GM19043 (cell line): ENCODE results near the gene IGFBP3.

ENCODE experiments used
- ATAC-seq: cut with Tn5 transposase; IDR thresholded peaks from one replicate; pipeline ENCODE4 v1.9.1; 2021; ENCODE audit warnings: low read depth; ENCODE audit not compliant: unreplicated experiment

Gene IGFBP3

GRCh38 chr7:45893374-45893995 lies 27.6 kb downstream of the IGFBP3 start:
- no peak for ATAC-seq

DNA sequence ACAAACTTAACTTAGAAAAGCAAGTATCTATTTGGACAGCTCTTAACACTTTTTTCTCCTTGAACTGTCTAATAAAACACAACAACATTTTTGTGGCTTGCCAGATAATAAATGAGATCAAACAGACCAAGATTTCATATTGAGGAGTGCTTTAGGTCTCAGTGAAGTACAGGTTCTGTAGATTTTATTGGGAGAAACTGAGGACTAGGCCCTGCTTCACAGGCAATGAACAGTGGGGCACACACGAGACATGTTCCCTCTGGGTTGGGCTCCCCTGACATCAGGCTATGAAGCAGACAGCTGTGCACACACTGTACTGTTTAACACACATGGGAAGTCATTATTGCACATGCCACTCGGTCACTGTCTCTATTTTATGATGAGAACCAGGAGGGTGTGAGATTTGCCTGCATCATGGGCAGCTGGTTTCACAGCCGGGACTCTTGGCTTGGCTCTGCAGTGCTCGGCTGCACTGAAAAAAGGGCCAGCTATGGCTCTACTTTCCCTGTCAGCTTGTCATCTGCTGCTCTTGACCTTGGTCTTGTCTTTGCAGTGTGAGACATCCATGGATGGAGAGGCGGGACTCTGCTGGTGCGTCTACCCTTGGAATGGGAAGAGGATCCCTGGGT lies 28.6 kb downstream of the IGFBP3 start:
- no peak for ATAC-seq

DNA sequence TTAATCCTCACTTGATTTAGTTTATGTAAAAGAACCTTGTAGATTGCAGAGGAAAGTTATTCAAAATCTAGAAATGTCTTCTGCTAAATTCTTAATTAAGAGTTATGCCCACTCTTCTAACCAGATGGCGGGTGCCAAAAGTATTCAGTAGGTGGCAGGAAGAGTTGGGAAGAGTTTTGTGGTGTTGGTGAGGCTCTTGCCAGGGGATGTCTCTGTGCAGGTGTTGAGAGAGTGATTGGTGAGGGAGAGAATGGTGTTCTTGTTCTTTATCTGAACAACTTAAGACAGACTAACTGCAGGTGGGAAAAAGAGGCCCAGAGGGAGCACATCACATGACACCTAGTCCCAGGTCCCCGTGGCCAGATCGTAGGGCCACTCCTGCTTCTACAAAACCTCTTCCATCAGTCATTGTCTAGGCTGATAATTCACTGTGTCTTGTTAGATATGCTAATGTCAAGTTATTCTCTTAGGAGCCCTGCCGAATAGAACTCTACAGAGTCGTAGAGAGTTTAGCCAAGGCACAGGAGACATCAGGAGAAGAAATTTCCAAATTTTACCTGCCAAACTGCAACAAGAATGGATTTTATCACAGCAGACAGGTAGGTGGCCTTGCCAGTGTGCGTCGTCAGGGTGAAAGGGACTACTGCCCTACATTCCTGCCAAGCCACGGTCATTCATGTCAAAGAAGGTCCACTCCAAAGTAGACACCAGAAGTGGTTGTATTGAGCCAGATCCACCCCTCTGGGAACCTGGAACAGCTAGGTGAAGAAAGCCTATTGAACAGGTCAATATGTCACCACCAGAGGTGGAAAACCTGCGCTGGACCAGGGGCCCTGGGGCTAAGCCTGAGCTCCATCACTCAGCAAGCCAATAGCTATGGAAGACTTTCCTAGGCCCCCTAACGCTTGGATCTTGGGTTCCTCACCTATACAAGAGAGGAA lies 29.3 kb downstream of the IGFBP3 start:
- ATAC-seq, result no peak

DNA sequence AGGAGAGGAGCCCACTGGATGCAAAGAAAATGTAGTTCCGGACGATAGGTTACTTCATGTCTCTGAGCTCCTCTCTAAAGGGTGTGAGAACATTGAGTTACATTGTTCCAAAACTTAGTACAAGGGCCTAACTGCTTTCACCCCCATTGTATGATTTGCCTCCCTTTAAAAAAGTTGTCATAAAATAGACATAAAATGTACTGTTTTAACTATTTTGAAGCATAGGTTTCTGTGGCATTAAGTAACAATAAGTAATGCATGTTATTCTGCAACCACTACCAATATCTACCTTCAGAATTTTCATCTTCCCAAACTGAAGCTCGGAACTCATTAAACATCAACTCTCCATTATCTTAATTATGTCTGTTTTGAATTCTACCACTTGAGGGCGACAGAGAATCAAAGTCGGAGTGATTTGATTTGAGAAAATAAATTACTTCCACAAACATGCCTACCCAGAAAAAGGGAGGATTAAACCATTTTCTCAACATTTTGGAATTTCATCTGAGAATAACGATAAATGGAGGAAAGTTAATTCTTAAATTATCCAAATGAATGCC lies 30.1 kb downstream of the IGFBP3 start:
- ATAC-seq, result no peak

DNA sequence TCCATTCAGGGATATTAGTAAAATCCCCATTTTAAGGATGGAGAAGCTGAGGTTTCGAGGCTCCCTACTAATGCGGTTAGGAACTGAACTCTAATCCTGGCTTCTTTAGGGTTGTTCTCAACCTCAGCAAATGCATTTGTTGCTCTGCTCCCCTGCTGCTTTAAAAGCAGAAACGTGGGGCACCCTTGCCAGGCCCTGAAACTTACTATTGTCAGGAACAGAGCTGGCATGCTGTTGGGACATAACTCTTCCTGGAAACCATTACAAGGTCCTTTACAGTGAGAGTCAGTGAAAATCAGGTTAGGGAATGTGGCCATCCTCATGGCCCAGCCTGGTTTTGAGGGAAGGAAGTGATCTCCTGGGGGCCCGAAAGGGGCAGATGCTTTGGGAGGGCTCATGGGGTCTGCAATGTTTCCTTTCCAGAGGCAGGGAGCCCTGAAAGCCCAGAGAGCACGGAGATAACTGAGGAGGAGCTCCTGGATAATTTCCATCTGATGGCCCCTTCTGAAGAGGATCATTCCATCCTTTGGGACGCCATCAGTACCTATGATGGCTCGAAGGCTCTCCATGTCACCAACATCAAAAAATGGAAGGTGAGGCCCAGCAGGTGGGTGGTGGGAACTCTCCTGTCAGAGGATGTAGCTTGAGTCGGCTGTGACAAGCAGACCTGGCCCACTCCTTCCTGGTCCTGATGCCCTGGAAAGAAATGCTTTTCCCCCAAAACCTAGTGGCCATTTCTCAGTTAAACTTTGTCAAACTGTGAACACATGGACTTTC lies 30.8 kb downstream of the IGFBP3 start:
- ATAC-seq, result no peak

GRCh38 chr7:45889367-45890067 lies 31.6 kb downstream of the IGFBP3 start:
- no peak for ATAC-seq

DNA sequence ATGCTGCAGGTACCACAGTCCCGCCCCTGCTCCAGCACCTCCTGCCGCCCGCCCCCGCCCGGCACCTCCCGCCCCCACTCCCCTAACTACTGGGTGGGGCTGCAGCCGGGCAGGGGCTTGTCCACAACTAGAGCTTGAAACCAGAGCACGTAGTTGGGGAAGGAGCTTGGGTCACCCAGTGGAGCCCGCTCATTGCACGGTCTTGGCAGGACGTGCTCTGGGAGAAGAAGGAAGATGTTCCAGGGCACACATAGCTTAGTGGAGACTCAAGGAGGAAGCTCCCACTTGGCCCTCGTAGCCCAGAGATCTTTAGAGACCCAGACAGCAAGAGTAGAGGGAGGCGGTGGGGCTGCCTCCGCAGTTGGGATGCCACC lies 32.1 kb downstream of the IGFBP3 start:
- ATAC-seq, result no peak

- no peak for ATAC-seq
These were observed 32.7 kb downstream of the IGFBP3 start, which contains the start of gene IGFBP1 for GRCh38 chr7:45888185-45888992. IGFBP1 (plus strand) TSS chr7:45888488; CDS start chr7:45888653, 165 bp downstream.

DNA sequence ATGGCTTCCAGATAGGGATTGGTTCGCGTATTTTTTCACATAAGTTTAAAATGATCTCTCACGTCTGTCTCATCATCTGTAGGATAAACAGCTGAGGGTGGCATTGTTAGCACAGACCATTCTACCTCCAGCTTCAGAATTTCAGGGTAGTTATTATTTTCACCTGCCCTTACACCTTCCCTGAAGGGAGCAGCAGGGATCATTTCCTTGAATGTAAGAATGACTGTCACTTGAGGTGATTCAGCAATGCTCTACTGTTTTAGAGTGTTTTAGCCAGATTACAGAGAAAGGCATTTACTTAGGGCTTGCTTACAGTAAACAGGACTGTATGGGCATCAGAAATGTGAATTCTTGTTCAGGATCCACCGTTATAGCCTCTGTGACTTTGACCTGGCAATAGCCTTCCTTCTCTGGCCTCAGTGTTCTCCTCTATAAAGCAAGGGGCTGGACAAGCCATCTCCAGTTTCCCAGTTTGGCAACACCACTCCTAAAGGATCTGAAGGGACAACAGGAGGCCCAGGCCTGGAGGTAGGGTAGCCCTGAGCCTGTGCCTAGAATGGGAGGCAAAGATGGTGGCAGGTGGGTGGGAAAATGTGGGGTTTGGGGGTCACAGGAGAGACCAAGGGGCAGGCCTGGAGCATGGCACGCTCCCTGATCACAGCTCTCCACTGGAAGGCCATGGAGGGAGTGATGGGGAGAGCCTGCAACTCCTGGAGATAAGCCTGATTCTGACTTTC lies 34.0 kb downstream of the IGFBP3 start:
- no peak for ATAC-seq

- no peak for ATAC-seq
These were observed 35.7 kb downstream of the IGFBP3 start for GRCh38 chr7:45885264-45885882.

DNA sequence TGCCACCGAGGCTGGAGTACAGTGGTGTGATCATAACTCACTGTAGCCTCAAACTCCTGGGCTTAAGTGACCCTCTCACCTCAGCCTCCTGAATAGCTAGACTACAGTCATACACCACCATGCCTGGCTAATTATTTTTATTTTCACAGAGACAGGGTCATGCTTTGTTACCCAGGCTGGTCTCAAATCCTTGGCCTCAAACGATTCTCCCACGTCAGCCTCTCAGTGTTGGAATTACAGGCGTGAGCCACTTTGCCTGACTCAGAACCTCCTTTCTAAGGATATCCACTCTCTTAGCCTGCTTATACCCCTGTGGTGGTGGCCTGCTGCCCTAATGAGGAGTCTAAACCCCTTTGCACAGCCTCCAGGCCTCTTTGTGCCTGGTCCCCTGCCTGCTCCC lies 36.9 kb downstream of the IGFBP3 start:
- ATAC-seq, result no peak

- ATAC-seq, result no peak
These were observed 38.6 kb downstream of the IGFBP3 start for GRCh38 chr7:45882465-45882810.

GRCh38 chr7:45881759-45882464 lies 39.2 kb downstream of the IGFBP3 start:
- no peak for ATAC-seq

- no peak for ATAC-seq
These were observed 39.8 kb downstream of the IGFBP3 start for GRCh38 chr7:45881280-45881758.

DNA sequence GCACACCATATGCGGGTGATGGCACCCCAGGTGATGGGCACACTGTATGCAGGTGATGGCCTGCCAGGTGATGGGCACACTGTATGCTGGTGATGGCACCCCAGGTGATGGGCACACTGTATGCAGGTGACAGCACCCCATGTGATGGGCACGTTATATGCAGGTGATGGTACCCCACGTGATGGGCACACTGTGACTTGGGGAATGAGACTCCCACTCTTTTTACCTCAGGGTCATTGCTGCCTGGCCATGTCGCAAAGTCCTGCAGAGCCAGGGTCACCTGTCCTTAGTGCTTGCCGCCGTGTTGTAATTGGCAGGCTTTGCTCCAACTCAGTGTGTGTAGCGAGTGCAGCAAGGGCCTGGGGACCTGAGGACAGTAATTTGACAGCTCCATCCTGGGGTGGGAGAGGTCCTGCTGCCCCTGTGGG lies 40.6 kb downstream of the IGFBP3 start:
- ATAC-seq, result no peak

DNA sequence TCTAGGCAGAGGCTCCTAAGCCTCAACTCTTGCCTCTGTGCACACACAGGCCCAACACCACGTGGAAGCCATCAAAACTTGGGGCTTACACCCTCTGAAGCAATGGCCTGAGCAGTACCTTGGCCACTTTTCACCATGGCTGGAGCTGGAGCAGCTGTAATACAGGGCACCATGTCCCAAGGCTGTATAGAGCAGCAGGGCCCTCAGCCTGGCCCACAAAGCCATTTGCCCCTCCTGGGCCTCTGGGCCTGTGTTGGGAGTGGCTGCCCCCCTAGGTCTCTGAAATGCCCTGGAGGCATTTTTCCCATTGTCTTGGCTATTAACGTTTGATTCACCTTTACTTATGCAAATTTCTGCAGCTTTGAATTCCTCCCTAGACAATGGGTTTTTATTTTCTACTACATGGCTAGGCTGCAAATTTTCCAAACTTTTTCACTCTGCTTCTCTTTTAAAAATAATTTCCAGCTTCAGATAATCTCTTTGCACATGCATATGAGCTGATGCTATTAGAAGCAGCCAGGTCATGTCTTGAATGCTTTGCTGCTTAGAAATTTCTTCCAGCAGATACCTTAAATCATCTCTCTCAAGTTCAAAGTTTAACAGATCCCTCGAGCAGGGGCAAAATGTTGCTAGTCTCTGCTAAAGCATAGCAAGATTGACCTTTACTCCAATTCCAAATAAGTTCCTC lies 42.5 kb downstream of the IGFBP3 start:
- no peak for ATAC-seq

GRCh38 chr7:45876519-45876918 lies 44.6 kb downstream of the IGFBP3 start:
- ATAC-seq, result no peak
